ENCODE data around the gene SH3BP5. TPM values are rescaled to one million over a fixed set of nuclear protein-coding genes. Genes with fewer than 3 reads are reported as not detected.
A peak's percentile ranks its signal among the peaks of the same experiment; 100 is the strongest.

SH3BP5 gene
- total RNA-seq, 4 donors from 2014 or later, result 60.2 to 90.4 (median 82.0) TPM

GRCh38 chr3:15303216-15303615, 29.2 kb downstream of the SH3BP5 start:
- TF ChIP-seq POLR2A (IDR thresholded peaks at IDR 0.05) (no peak), CTCF (IDR thresholded peaks at IDR 0.05) (no peak)
- Histone ChIP-seq H3K9me3 (no peaks in the 10 kb centered on the region), H3K36me3 (peaks cover 5 to 9% of the 10 kb centered on the region in 2 donors), H3K4me1 (peaks cover 28 to 77% of the 10 kb centered on the region in 2 donors), H3K27me3 (no peaks in the 10 kb centered on the region), H3K4me3 (replicated peaks in 1 of 3) (no peak overlapping the region), H3K27ac (no peak overlapping the region)
- no peak for DNase-seq
- WGBS, 2 donors, result 95 to 96% methylated on average over 8 of the region's 8 CpGs
- intact Hi-C loops (cut with DNase I), result no loop called here

GRCh38 chr3:15301761-15302160, 30.6 kb downstream of the SH3BP5 start:
- Histone ChIP-seq H3K27me3 (no peaks in the 10 kb centered on the region), H3K27ac (no peak overlapping the region), H3K4me3 (replicated peaks in 1 of 3) (no peak overlapping the region), H3K4me1 (peaks cover 21 to 76% of the 10 kb centered on the region in 2 donors), H3K36me3 (peaks cover 5 to 9% of the 10 kb centered on the region in 2 donors), H3K9me3 (no peaks in the 10 kb centered on the region)
- DNase-seq, result no peak
- intact Hi-C loops (cut with DNase I), result no loop called here
- WGBS, 2 donors, result 97 to 98% methylated on average over 7 of the region's 7 CpGs
- no peak for TF ChIP-seq POLR2A (IDR thresholded peaks at IDR 0.05)
- TF ChIP-seq CTCF (IDR thresholded peaks at IDR 0.05), result no peak

GRCh38 chr3:15300323-15301078, 31.9 kb downstream of the SH3BP5 start:
- WGBS, 2 donors, result 78 to 80% methylated on average over 7 of the region's 8 CpGs
- Histone ChIP-seq H3K4me1 (peaks cover 26 to 74% of the 10 kb centered on the region in 2 donors), H3K36me3 (peaks cover 5 to 9% of the 10 kb centered on the region in 2 donors), H3K4me3 (replicated peaks in 1 of 3) (no peak overlapping the region), H3K9me3 (no peaks in the 10 kb centered on the region), H3K27ac (peak overlapping the region; percentile 72 to 82 (median 74)), H3K27me3 (no peaks in the 10 kb centered on the region)
- intact Hi-C loops (cut with DNase I), result no loop called here
- TF ChIP-seq POLR2A (IDR thresholded peaks at IDR 0.05) (no peak), CTCF (IDR thresholded peaks at IDR 0.05) (no peak)
- DNase-seq, result no peak

- H3K4me3 ChIP-seq (replicated peaks in 1 of 3), result no peak overlapping the region
- no peak for TF ChIP-seq CTCF (IDR thresholded peaks at IDR 0.05)
- TF ChIP-seq POLR2A (IDR thresholded peaks at IDR 0.05), result no peak
- peak; percentile 95 to 98 for DNase-seq
- no peaks in the 10 kb centered on the region for H3K9me3 ChIP-seq
- peak overlapping the region; percentile 71 to 82 (median 74) for H3K27ac ChIP-seq
- WGBS, 2 donors, result 45 to 53% methylated on average over 3 of the region's 3 CpGs
- H3K27me3 ChIP-seq, result no peaks in the 10 kb centered on the region
- H3K36me3 ChIP-seq, result peaks cover 5 to 9% of the 10 kb centered on the region in 2 donors
- intact Hi-C loops (cut with DNase I), result no loop called here
- peaks cover 34 to 72% of the 10 kb centered on the region in 2 donors for H3K4me1 ChIP-seq
These were observed 33.4 kb downstream of the SH3BP5 start for GRCh38 chr3:15299036-15299435.

GRCh38 chr3:15298504-15298903, 33.9 kb downstream of the SH3BP5 start:
- DNase-seq, result no peak
- Histone ChIP-seq H3K36me3 (peaks cover under 1 to 6% of the 10 kb centered on the region in 2 donors), H3K4me3 (replicated peaks in 1 of 3) (no peak overlapping the region), H3K27me3 (no peaks in the 10 kb centered on the region), H3K4me1 (peaks cover 35 to 70% of the 10 kb centered on the region in 2 donors), H3K27ac (peak overlapping the region; percentile 69 to 74 (median 71)), H3K9me3 (no peaks in the 10 kb centered on the region)
- TF ChIP-seq CTCF (IDR thresholded peaks at IDR 0.05) (no peak), POLR2A (IDR thresholded peaks at IDR 0.05) (no peak)
- intact Hi-C loops (cut with DNase I), result no loop called here
- 53 to 59% methylated on average over 3 of the region's 3 CpGs for WGBS, 2 donors

Data from thyroid gland (tissue), 4 donors.